Measurements from ENCODE around the gene MCRS1. TPM values are rescaled to one million over a fixed set of nuclear protein-coding genes. Genes with fewer than 3 reads are reported as not detected.

Gene MCRS1
- total RNA-seq, 8 experiments from 2014 or later = 30.4 to 72.3 (median 47.0) TPM

- Histone ChIP-seq H3K4me3 (no peak overlapping the region), H3K4me1 (replicated peaks in 1 of 2) (peaks cover 9 to 10% of the 10 kb centered on the region in 2 donors), H3K27ac (no peak overlapping the region)
- no peak for ATAC-seq (replicated peaks in 6 of 8)
- 87 to 100% (median 93%) methylated on average over 1 to 7 of the region's 13 CpGs; no CpG with 5 or more reads in 5 of the 10 experiments for WGBS, 10 experiments
- in situ Hi-C loops (cut with MboI; ENCODE audit: low pct_unique_long_range_greater_than_20kb in 2 of 9, low sequenced_read_pairs in 9 of 9, unreplicated experiment in 9 of 9) = no loop called here
These were observed 9.4 kb downstream of the MCRS1 start for GRCh38 chr12:49558526-49558925.

GRCh38 chr12:49557917-49558215 is 10.1 kb downstream of the MCRS1 start:
- 80 to 100% methylated on average over 1 to 2 of the region's 7 CpGs; no CpG with 5 or more reads in 8 of the 10 experiments for WGBS, 10 experiments
- Histone ChIP-seq H3K4me1 (replicated peaks in 1 of 2) (peaks cover 13 to 17% of the 10 kb centered on the region in 2 donors), H3K27ac (no peak overlapping the region), H3K4me3 (no peak overlapping the region)
- peak in 3 of 8 experiments; percentile 10 to 43 (median 33) for ATAC-seq (replicated peaks in 6 of 8)
- in situ Hi-C loops (cut with MboI; ENCODE audit: low pct_unique_long_range_greater_than_20kb in 2 of 9, low sequenced_read_pairs in 9 of 9, unreplicated experiment in 9 of 9) = no loop called here

DNA sequence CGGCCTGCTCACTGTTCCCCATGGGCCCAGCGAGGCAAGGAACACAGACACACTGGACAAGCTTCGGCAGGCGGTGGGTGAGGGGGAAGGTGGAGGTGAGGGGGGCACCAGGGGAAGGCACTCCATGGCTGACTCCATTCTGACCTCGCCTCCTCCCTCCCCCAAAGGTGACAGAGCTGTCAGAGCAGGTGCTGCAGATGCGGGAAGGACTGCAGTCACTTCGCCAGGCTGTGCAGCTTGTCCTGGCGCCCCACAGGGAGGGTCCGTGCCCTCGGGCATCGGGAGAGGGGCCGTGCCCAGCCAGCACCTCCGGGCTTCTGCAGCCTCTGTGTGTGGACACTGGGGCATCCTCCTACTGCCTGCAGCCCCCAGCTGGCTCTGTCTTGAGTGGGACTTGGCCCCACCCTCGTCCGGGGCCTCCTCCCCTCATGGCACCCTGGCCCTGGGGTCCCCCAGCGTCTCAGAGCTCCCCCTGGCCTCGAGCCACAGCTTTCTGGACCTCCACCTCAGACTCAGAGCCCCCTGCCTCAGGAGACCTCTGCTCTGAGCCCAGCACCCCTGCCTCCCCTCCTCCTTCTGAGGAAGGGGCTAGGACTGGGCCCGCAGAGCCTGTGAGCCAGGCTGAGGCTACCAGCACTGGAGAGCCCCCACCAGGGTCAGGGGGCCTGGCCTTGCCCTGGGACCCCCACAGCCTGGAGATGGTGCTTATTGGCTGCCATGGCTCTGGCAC is 10.6 kb downstream of the MCRS1 start:
- in situ Hi-C loops (cut with MboI; ENCODE audit: low pct_unique_long_range_greater_than_20kb in 2 of 9, low sequenced_read_pairs in 9 of 9, unreplicated experiment in 9 of 9) = no loop called here
- WGBS, 10 experiments = 90 to 100% (median 96%) methylated on average over 2 to 4 of the region's 18 CpGs; no CpG with 5 or more reads in 7 of the 10 experiments

GRCh38 chr12:49556391-49557186 is 11.4 kb downstream of the MCRS1 start:
- no peak overlapping the region for H3K27ac ChIP-seq
- in situ Hi-C loops (cut with MboI; ENCODE audit: low pct_unique_long_range_greater_than_20kb in 2 of 9, low sequenced_read_pairs in 9 of 9, unreplicated experiment in 9 of 9) = no loop called here
- ATAC-seq (replicated peaks in 6 of 8) = no peak
- WGBS, 10 experiments = 60 to 100% (median 88%) methylated on average over 1 to 5 of the region's 12 CpGs; no CpG with 5 or more reads in 3 of the 10 experiments
- H3K4me3 ChIP-seq = no peak overlapping the region
- H3K4me1 ChIP-seq (replicated peaks in 1 of 2) = peaks cover 13 to 17% of the 10 kb centered on the region in 2 donors

More for the DNA sequence above, 10.6 kb downstream of the MCRS1 start:
- H3K4me3 ChIP-seq = no peak overlapping the region
- peaks cover 13 to 17% of the 10 kb centered on the region in 2 donors for H3K4me1 ChIP-seq (replicated peaks in 1 of 2)
- H3K27ac ChIP-seq = no peak overlapping the region
- ATAC-seq (replicated peaks in 6 of 8) = no peak

- Histone ChIP-seq H3K4me3 (no peak overlapping the region), H3K4me1 (replicated peaks in 1 of 2) (peaks cover 13 to 17% of the 10 kb centered on the region in 2 donors), H3K27ac (no peak overlapping the region)
- ATAC-seq (replicated peaks in 6 of 8) = peak in 1 of 8 experiments; percentile 7
- WGBS, 10 experiments = 78 to 90% (median 82%) methylated on average over 2 to 5 of the region's 18 CpGs; no CpG with 5 or more reads in 7 of the 10 experiments
- in situ Hi-C loops (cut with MboI; ENCODE audit: low pct_unique_long_range_greater_than_20kb in 2 of 9, low sequenced_read_pairs in 9 of 9, unreplicated experiment in 9 of 9) = no loop called here
These were observed 12.1 kb downstream of the MCRS1 start for GRCh38 chr12:49555631-49556390.

DNA sequence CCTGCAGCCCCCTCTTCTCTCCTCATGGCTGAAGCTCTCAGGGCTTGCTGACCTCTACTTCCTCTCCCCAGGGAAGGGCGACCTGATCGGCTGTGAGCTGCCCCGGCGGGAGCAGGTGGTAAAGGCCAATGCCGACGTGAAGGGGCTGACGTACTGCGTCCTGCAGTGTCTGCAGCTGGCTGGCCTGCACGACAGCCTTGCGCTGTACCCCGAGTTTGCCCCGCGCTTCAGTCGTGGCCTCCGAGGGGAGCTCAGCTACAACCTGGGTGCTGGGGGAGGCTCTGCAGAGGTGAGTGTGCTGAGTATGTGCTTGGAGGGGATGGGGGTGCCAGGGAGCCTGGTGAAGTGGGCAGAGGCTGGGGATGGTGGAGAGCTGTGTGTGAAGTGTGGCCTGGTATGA is 13.7 kb downstream of the MCRS1 start:
- Histone ChIP-seq H3K27ac (peak overlapping the region; percentile 8 to 48), H3K4me3 (no peak overlapping the region), H3K4me1 (replicated peaks in 1 of 2) (peaks cover 13 to 19% of the 10 kb centered on the region in 2 donors)
- WGBS, 10 experiments = 77% methylated on average over 6 of the region's 15 CpGs; no CpG with 5 or more reads in 9 of the 10 experiments
- peak in 5 of 8 experiments; percentile 3 to 43 (median 40) for ATAC-seq (replicated peaks in 6 of 8)
- in situ Hi-C loops (cut with MboI; ENCODE audit: low pct_unique_long_range_greater_than_20kb in 2 of 9, low sequenced_read_pairs in 9 of 9, unreplicated experiment in 9 of 9) = no loop called here

DNA sequence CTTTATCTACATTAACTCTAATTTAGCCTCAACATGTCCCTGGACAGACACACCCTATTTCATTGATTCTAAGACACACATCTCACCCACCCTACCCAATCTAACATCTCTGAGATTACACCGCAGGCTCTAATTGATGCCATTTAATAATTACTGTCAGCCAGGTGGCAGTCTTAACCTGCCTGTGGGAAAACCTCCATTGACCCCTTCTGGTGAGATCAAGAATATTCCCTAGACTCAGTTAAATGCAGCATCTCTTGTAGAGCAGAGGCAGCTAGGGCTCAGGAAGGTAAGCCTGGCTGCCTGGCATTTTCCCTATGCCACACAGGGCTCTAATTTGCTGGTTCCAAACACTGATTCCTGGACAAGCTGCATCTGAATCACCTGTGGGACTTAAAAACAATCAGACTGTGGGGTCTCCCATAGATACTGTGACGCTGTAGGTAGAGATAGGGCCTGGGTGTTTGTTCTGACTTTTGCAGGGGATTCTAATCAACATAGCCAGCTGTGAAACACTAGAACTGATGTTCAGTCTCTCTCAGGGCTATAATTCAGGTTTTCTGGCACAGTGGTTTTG is 14.3 kb downstream of the MCRS1 start:
- peak; percentile 30 to 67 (median 45) for ATAC-seq (replicated peaks in 6 of 8)
- Histone ChIP-seq H3K4me3 (no peak overlapping the region), H3K27ac (peak overlapping the region; percentile 8 to 48), H3K4me1 (replicated peaks in 1 of 2) (peaks cover 13 to 21% of the 10 kb centered on the region in 2 donors)
- in situ Hi-C loops (cut with MboI; ENCODE audit: low pct_unique_long_range_greater_than_20kb in 2 of 9, low sequenced_read_pairs in 9 of 9, unreplicated experiment in 9 of 9) = no loop called here
- 0 to 100% (median 85%) methylated on average over 1 to 2 of the region's 2 CpGs; no CpG with 5 or more reads in 4 of the 10 experiments for WGBS, 10 experiments

DNA sequence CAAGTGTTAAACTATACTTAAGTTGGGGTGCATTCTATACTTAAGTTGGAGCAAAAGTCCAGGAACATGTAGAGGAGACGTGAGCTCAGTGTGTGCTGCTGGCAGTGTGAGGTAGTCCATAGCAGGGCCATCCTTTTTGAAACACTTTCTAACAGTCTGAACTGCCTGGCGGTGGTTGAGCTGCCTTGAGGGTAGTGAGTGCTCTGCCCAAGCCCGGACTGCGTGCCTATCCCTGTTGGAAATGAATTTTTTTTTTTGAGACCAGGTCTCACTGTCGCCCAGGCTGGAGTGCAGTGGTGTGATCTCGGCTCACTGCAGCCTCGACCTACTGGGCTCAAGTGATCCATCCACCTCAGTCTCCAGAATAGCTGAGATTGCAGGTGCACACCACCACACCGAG is 15.0 kb downstream of the MCRS1 start:
- Histone ChIP-seq H3K4me3 (no peak overlapping the region), H3K4me1 (replicated peaks in 1 of 2) (peaks cover 13 to 21% of the 10 kb centered on the region in 2 donors), H3K27ac (no peak overlapping the region)
- in situ Hi-C loops (cut with MboI; ENCODE audit: low pct_unique_long_range_greater_than_20kb in 2 of 9, low sequenced_read_pairs in 9 of 9, unreplicated experiment in 9 of 9) = no loop called here
- 60 to 93% (median 81%) methylated on average over 2 to 6 of the region's 8 CpGs; no CpG with 5 or more reads in 4 of the 10 experiments for WGBS, 10 experiments
- ATAC-seq (replicated peaks in 6 of 8) = no peak

DNA sequence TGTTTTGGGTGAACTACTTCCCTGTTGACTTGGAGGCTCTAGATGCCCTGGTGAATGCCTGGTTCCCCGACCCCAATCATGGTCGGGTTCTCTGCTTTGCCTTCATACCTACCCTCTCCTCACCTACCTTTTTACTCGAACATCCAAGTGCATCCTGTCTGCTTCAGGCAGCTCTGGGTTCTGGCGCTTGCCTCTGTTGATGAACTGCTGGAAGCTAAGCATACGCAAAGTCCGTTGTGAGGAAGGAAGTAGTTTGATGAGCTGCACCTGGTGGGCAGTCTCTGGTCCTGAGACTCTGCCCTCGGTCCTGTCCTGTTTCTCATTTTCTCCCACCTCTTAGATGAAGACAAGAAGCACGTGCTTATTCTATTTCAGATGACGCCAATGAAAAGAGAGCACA is 15.5 kb downstream of the MCRS1 start:
- H3K27ac ChIP-seq = no peak overlapping the region
- peaks cover 13 to 21% of the 10 kb centered on the region in 2 donors for H3K4me1 ChIP-seq (replicated peaks in 1 of 2)
- ATAC-seq (replicated peaks in 6 of 8) = no peak
- WGBS, 10 experiments = 20 to 84% (median 65%) methylated on average over 1 to 5 of the region's 9 CpGs; no CpG with 5 or more reads in 2 of the 10 experiments
- no peak overlapping the region for H3K4me3 ChIP-seq
- in situ Hi-C loops (cut with MboI; ENCODE audit: low pct_unique_long_range_greater_than_20kb in 2 of 9, low sequenced_read_pairs in 9 of 9, unreplicated experiment in 9 of 9) = no loop called here

DNA sequence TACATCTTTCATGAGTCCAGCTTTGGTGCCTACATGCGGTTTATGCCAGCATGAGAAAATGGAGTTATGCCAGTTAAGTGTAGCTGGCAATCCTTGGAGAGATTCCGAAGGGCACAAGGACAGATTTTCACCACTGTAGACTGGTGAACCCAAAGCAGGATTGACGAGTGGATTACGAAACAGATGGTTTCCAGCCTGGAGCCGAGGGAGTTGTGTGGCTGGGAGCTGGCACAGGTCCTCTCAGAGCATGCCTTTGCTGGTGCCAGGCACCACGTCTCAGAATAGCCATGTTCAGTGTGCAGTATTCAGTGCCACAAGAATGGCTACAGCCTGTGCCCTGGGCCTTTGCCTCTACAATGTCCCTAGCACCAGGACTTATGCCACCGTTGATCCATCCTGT is 15.9 kb downstream of the MCRS1 start:
- no peak for ATAC-seq (replicated peaks in 6 of 8)
- no peak overlapping the region for H3K27ac ChIP-seq
- in situ Hi-C loops (cut with MboI; ENCODE audit: low pct_unique_long_range_greater_than_20kb in 2 of 9, low sequenced_read_pairs in 9 of 9, unreplicated experiment in 9 of 9) = no loop called here
- peaks cover 13 to 21% of the 10 kb centered on the region in 2 donors for H3K4me1 ChIP-seq (replicated peaks in 1 of 2)
- H3K4me3 ChIP-seq = no peak overlapping the region
- 20 to 100% (median 92%) methylated on average over 1 to 6 of the region's 7 CpGs; no CpG with 5 or more reads in 4 of the 10 experiments for WGBS, 10 experiments

- no peak for ATAC-seq (replicated peaks in 6 of 8)
- H3K27ac ChIP-seq = no peak overlapping the region
- peaks cover 13 to 21% of the 10 kb centered on the region in 2 donors for H3K4me1 ChIP-seq (replicated peaks in 1 of 2)
- 20 to 100% (median 74%) methylated on average over 1 to 6 of the region's 6 CpGs; no CpG with 5 or more reads in 2 of the 10 experiments for WGBS, 10 experiments
- no peak overlapping the region for H3K4me3 ChIP-seq
- in situ Hi-C loops (cut with MboI; ENCODE audit: low pct_unique_long_range_greater_than_20kb in 2 of 9, low sequenced_read_pairs in 9 of 9, unreplicated experiment in 9 of 9) = no loop called here
These were observed 17.2 kb downstream of the MCRS1 start for GRCh38 chr12:49550693-49551252.

All from motor neuron (in vitro differentiated cells).